ENCODE results near the gene A4GNT.
"Not testable (repeated sequence)": the region's sequence is repeated elsewhere in the genome, so short reads cannot be mapped to it uniquely, and the experiment has no call there.

A4GNT gene

DNA sequence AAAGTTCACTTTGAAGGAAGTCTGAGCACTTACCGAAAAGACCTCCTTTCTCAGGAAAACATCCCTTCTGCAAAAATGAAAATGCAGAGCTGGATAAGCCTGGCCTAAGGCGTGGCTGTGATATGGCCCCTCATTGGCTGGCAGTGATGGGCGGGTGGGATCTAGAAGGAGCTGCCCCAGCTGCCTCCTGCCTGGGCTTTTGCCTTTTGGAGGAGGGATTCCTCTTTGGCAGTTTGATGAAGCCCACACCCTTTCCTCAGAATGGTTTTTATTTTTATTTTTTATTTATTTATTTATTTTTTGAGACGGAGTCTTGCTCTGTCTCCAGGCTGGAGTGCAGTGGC lies 12.8 kb downstream of the A4GNT start:
- no peak for DNase-seq (ENCODE audit: low read depth in 1 of 2, low spot score in 1 of 2)

DNA sequence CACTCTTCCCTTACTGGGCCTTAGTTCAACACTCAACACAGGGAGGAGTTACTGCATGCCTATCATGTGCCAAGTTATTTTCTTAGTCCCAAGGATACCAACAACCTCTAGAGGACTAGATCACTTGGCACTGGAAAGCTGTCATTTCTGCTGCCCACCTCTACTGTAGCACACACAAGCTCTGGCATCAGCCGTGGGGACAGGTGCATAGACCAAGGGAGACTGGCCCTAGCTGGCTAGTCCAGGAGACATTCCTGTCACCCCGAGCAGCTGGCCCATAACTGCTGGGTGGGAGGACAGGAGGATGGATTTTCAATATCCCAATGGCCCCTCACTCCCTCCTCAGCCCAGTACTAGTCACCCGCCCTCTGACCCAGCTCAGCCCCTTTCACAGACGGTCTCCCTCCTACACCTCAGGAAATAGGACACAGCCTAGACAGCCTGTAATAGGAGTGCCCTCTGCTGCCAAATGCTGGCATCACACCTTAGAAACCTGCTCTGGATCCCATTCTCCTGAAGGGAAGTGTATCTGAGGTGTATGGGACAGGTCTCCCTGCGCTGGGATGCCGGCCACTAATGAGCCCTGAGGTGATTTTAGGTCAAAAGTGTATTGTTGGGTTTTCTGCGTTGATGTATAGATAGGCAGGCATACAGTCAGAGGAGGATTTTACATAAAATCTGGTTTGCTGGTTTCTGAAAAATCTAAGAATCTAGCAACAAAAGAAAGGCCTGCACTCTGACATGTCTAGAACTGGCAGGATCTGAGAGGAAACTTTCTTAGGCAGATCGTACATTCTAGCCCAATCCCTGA lies 13.4 kb downstream of the A4GNT start:
- DNase-seq (ENCODE audit: low read depth in 1 of 2, low spot score in 1 of 2): peak in 1 of 2 donors; percentile 30

DNA sequence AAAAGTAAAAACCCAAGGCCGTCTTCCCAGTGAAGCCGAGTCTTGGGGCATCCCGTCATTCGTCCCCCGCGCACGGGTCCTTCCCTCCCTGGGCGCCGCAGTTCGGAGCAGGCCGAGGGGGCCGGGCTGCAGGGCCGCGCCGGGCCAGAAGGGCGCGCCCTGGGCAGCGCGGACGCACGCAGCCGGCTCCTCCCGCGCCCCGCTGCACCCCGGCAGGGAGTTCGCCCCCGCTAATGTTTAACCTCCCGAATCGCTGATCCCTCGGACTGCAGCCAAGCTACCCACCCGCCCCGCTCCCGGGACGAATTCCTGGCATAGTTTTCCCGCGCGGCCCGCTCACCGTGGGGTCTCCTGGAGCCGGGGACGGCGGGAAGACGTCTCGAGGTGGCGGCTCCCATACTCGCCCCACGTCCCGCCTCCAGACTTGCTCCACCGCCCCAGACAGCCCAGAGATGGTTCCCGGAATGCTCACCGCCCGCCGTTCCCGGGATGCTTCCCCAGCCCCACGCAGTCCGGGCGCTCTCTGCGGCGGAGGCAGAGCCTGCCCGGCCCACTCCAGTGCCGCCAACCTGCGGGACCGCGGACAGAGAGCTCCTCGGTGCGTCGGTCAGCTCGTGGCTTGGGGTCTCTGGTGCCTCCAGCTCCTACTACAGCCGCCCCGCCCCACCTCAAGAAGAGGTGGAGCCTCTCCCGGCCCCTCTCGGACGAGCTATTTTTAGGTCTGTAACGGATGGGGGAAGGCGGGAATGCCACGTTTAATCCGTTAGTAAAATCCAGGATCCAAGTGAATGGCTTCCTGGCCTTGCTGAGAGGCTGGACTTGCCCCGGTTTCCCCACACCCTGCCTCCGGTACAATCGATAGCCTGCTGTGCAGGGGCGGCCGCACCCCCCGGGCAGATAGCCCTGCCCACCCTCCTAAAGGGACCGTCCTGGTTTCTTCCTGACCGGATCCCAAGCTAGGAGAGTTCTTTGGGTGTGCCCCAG lies 16.9 kb downstream of the A4GNT start, which contains the start of gene DZIP1L:
DZIP1L (minus strand) TSS at position 621 of the 984 bp plus-strand sequence. CDS start 11,637 bp downstream, outside the sequence.
- DNase-seq (ENCODE audit: low read depth in 1 of 2, low spot score in 1 of 2): no peak

DNA sequence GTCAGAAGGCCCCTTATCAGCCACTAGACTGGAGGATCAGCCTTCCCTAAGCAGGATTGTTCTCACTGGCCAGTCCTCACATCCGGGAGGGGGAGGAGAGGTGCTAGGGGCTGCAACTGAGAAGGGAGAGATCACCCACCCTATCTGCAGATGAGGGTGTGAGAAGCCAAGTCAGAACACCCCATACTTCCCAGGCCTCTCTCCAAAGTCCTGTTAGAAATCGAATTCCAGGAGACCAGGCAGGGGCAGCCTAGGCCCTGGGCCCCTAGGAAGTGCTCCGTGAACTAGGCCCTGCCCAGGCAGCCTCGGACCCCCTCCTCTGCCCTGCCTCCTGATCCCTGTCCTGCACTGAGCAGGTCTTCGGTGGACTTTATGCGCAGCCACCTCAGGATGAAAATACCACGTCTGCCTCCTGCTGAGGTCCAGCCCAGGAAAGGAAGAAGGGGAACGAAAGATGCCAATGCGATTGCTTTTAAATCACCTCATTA lies 17.7 kb downstream of the A4GNT start:
- no peak for DNase-seq (ENCODE audit: low read depth in 1 of 2, low spot score in 1 of 2)

DNA sequence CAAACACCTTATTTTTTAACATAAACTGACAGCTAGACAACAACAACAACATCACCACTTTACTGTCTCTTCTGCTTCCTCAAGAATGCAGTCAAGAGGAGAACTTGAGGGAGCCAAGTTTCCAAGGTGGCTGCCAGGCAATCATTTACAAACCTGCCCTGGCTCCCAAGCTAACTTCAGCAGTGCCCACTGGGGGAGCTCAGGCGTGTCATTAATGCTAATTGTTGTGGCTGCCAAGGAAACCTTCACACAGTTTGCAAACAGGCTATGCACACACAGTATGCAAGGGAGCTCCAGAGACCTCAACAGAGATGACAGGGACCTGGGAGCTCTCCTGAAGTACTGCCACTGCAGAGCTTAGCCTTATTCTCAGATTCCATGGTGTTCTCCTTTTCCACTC lies 18.9 kb downstream of the A4GNT start:
- no peak for DNase-seq (ENCODE audit: low read depth in 1 of 2, low spot score in 1 of 2)

DNA sequence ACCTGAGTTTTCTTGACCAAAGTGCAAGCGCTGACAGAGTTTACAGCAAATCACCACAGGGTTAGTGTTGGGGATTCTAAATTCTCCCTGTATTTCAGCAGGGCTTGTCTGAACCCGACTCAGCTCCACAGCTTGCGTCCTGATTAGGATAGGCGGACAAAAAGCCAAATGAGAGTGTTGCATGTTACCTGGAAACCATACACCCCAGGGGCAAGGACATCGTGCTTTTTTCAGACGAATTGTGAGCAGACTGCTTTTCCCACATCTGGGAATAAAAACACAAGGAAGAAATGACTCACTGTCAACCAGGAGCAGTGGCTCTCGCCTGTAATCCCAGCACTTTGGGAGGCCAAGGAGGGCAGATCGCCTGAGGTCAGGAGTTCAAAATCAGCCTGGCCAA lies 19.8 kb downstream of the A4GNT start:
- no peak for DNase-seq (ENCODE audit: low read depth in 1 of 2, low spot score in 1 of 2)

DNA sequence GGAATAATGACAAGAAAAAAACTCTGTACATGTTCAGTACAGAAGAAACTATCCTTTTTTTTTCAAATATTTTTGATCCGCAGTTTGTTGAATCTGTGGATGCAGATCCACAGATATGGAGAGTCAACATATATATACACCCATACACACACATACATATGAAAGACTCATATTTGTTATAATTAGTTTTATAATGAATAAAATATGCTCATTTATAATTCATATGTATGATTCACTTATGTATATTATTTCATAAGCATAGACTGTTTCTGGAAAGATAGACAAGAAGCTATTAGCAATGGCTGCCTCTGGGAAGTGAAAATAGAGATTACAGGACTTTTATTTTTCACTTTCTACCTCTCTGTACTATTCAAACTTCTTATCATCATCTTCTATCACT lies 26.6 kb downstream of the A4GNT start:
- DNase-seq (ENCODE audit: low read depth in 1 of 2, low spot score in 1 of 2): no peak

DNA sequence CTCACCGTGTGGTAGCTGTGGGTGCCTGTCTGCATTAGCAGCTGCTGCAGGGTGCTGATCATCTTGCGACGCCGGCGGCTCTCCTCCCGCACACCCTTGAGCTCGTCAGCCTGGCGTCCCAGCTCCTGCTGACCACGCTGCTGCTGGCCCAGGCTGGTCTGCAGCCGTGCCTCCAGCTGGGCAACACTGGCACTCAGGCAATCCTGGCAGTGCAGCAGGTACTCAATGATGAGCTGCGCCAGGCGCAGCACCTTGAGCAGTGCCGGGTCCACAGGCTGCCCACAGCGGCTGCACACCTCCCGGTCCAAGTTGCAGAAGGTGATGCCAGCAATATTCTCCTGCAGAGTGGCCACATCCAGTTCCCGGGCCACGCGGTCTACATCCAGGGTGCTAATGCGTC lies 28.7 kb downstream of the A4GNT start:
- no peak for DNase-seq (ENCODE audit: low read depth in 1 of 2, low spot score in 1 of 2)

DNA sequence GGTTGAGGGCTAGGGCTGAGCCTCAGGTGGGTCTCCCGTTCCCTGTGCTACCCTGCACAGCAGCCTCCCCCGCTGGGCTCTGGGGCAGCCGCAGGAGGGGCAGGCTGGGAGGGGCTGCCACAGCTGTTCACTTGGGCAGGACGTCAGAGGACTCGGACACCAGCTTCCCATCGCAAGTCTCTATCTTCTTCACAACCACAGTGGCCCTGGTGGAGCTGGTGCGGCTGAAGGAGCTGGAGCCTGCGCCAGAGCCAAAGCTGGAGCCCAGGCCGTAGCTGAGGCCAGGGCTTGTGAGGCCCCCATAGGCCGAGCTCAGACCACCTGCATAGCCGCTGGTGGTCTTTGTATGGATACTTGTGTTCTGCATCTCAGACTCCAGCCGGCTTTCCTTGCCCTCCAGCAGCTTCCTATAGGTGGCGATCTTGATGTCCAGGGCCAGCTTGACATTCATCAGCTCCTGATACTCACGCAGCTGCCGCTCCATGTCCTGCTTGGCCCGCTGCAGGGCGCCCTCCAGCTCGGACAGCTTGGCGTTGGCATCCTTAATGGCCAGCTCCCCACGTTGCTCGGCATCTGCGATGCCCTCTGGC lies 30.7 kb downstream of the A4GNT start:
- not testable (repeated sequence) for DNase-seq (ENCODE audit: low read depth in 1 of 2, low spot score in 1 of 2)

DNA sequence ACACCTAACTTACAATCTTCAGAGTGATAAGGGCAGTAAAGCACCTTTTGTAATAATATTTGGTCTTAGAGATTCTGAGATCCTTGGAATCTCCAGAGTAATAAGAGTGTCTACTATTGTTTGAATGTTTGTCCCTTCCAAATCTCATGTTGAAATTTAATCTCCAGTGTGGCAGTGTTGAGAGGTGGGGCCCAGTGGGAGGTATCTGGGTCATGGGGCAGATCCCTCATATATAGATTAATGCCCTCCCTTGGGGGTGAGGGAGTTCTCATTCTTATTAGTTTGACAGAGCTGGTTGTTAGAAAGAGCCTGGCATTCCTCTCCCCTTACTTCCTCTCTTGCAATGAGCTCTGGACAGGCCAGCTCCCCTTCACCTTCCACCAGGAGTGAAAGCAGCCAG lies 32.8 kb downstream of the A4GNT start:
- no peak for DNase-seq (ENCODE audit: low read depth in 1 of 2, low spot score in 1 of 2)

DNA sequence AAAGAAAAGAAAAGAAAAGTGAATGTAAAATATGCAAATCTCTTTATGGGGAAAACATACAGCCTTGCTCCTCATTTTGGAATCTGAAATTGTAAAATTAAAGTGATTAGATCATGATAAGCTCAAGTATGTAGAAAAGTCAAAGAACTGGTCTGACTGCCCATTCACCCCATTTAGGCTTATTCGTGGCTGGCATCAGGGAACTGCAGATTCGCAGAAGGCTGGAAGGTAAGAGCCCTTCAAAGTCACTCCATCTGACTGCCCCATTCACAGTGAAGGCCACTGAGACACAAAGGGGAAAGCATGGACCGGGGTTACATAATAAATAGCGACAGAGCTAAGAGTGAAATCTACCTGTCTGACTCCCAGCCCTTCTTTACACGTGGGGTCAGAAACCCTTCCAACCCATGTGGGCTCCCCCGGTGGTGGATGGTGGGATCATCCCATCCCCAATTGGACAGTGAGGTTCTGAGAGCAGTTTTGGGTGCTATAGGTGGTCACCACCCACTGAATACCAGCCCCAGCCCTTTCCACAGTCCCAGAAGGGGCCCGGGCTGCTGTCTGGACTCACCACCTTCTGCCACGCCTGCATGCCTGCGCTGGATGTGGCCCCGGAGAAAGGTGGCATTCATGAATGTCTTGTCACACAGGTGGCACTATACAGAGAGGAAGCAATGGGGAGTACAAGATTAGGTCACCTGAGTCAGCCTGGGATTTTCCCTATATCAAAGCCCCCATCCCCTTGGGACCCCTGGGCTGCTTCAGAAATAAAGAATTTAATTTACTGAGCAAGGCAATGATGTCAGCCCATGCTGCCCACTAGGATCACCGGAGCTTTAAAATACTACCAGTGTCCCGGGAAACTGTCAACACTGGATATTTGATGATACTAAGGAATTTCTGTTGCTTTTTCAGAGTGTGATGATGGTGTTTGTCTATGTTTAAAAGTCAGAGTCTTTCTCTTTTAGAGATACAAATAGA lies 34.7 kb downstream of the A4GNT start:
- DNase-seq (ENCODE audit: low read depth in 1 of 2, low spot score in 1 of 2): no peak

DNA sequence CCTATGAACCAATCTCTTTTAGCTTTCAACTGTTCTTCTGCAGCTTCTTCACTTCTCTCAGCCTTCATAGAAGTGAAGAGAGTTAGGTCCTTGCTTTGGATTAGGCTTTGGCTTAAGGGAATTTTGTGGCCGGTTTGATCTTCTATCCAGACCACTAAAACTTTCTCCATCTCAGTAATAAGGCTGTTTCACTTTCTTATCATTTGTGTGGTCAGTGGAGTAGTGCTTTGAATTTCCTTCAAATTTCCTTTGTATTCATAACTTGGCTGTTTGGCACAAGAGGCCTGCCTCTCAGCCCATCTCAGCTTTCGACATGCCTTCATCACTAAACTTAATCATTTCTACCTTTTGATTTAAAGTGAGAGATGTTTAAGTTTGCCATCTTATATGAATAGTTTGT lies 38.5 kb downstream of the A4GNT start:
- no peak for DNase-seq (ENCODE audit: low read depth in 1 of 2, low spot score in 1 of 2)

DNA sequence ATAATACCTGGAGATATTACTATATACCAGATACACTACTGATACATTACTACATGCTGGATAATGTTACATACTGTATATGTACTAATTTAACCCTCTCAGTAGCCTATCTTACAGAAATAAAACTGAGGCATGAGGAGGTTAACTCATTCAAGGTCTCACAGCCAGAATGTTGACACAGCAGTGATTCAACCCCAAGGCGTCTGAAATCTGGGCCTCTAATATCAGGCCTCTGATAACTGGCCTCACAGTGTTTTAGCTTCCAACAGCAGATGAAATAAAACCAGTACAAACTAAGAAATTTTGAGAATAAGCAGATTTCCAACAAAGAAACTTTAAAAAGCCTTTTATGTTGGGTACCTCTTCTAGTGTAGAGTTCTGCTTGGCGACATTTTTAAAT lies 40.2 kb downstream of the A4GNT start:
- DNase-seq (ENCODE audit: low read depth in 1 of 2, low spot score in 1 of 2): no peak

DNA sequence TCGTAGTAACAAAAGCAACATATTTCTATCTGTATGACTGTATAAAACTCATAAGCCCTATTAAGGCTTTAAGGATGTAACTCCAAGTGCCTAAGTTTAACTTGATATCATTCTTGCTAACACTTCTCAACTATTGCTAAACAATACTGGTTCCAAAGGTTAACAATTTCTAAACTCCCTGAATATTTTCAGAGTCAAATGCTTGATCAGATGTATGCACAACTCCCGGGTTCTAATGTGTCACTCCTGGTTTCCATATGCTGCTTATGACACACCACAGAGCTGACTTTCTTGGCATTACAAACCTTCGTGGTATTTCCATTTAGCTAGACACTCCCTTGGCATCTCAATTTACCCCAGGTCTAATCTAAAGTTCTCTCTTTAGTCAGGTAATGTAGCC lies 43.1 kb downstream of the A4GNT start:
- no peak for DNase-seq (ENCODE audit: low read depth in 1 of 2, low spot score in 1 of 2)

DNA sequence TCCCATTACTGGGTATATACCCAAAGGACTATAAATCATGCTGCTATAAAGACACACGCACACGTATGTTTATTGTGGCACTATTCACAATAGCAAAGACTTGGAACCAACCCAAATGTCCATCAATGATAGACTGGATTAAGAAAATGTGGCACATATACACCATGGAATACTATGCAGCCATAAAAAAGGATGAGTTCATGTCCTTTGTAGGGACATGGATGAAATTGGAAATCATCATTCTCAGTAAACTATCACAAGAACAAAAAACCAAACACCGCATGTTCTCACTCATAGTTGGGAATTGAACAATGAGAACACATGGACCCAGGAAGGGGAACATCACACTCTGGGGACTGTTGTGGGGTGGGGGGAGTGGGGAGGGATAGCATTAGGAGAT lies 46.4 kb downstream of the A4GNT start:
- not testable (repeated sequence) for DNase-seq (ENCODE audit: low read depth in 1 of 2, low spot score in 1 of 2)

DNA sequence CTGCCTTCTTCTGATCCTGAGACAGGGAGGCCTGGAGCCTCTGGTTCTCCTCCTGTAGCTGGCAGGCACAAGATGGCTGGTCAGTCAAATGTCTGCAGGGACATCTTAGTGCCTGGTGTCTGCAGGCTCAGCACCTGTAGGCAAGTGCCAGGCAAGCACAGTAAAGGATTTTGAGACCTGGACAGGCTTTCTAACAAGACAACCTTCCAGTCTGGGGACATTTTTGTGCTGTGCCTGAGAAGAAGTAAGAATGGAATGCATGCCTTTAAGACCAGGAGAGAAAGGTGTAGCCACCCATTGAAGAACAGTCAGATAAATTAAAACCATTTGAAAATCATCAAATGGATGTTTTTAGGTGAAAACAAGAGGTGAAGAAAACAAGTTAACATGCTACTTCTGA lies 48.0 kb downstream of the A4GNT start:
- no peak for DNase-seq (ENCODE audit: low read depth in 1 of 2, low spot score in 1 of 2)

DNA sequence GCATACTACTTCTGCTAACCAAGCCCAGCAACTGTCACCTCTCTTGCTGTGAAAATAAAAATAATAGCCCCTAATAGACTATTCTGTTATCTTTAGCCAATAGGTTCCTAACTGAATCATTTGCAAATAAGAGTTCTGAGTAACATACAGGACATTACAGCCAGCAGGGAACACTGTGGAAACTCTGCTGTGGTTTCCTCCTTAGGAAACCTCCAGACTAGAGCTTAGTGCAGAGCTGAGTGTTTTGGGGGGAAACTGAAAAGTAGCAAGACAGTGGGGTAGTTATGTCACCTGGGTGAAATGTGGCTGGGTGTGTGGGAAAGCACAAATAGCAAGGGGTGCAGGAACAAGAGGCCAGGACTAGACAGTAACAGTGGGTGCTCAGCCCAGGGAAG lies 49.2 kb downstream of the A4GNT start:
- DNase-seq (ENCODE audit: low read depth in 1 of 2, low spot score in 1 of 2): no peak

DNA sequence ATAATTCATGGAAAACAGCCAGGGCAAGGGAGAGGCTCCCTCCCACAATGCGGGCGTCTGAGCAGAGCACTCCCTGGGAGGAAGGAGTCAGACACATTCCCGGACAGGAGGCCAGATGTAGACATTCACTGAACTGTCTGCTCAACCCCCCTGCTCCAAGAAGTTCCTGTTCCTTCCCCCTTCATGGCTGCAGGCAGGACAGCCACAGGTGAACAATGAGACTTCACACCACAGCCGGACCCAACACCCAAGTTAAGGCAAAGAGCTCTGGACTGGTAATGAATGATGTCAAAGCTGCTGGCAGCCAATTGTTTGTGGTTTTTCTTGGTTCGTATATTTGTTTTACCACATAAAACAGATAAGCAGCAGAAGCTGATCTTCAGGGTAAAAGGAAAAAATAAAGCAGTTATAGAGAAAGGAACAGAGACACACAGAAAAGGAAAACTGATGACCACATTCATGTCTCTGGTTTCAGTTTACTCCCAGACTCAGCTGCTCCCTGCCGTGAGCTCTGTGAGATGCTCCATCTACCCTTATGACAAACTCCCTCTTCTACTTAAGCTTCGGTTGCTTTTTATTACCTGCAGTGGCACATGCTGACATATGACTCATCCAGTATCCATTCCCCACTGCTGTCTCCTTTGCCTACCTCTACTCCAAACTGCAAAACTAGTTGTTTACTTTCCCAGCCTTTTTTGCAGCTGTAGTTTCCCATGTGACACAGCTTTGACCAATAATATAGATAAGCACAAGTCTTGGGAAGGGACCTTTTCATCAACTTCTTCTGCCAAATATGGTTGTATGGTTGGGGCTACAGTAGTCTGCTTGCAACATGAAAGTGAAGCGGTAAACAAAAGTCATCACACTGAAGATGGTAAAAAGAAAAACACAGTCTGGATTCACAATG lies 49.9 kb downstream of the A4GNT start:
- peak in 1 of 2 donors; percentile 23 for DNase-seq (ENCODE audit: low read depth in 1 of 2, low spot score in 1 of 2)

DNA sequence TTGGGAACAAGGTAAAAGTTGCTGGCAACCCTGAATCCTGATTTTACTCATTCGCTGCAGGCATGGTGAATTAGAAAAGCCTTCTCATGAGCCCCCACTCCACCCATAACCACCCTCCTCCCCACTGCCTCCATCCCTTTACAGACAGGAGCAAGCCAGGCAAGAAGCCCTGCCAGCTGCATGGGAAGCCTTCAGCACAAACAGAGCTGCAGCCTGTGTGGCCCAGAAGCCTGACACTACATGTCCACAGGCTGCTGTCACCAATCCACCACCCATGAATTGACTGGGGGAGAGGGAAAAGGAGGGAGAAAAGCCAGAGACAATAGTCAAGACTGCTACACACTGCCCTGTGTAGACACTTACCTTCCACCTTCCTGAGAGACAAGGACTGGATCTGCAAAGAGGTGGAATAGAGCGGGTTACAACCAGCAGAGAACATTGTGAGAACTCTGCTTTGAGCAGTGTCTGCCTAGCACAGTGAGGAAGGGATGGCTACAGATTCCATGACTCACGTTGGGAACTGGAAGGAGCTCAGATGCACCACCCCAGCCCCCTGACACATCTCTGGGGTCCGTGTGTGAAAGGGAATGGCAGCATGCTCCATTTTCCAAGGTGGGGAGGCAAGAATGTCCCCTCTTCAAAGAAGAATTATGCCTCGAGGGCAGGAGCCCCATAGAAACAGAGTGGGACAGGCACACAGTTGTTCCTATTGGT lies 50.7 kb downstream of the A4GNT start:
- DNase-seq (ENCODE audit: low read depth in 1 of 2, low spot score in 1 of 2): no peak
